PC-3 (cell line): ENCODE data around the gene RPN1.

Source experiments
- CTCF ChIP-seq: fragments of 300-600 bp; sonication (generic); conservative IDR thresholded peaks from 2 replicates; pipeline ENCODE4 v1.5.1; 2017; ENCODE audit warnings: antibody characterized with exemption, low read depth, mild to moderate bottlenecking, low read length
- EZH2 ChIP-seq: fragments of 300-600 bp; sonication (generic); IDR thresholded peaks from one replicate; pipeline ENCODE4 v1.6.1; 2017; ENCODE audit warnings: antibody characterized with exemption, mild to moderate bottlenecking, low read length; ENCODE audit not compliant: unreplicated experiment

GRCh38 chr3:128573160-128573559, 77.5 kb downstream of the RPN1 start:
- no peak for TF ChIP-seq EZH2
- TF ChIP-seq CTCF: no peak
